ENCODE results near the gene AGPAT3.

DNA sequence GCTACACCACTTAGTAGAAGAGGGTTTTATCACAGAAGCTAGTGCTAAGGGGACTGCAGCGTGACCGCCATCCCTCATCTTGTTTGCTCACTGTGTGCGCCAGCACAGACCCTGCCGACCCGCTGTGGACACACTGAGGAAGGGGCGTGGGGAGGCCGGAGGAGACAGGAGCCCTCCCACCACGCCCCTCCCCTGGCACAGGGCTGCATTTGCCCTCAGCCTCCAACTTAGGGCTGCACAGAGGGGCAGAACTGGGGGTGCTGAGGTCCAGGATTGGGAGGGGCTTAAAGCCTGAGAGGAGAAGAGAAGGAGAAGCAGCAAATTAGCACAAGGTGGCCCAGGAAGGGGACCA is 38.4 kb upstream of the AGPAT3 start:
- TF ChIP-seq, protein P1, sequence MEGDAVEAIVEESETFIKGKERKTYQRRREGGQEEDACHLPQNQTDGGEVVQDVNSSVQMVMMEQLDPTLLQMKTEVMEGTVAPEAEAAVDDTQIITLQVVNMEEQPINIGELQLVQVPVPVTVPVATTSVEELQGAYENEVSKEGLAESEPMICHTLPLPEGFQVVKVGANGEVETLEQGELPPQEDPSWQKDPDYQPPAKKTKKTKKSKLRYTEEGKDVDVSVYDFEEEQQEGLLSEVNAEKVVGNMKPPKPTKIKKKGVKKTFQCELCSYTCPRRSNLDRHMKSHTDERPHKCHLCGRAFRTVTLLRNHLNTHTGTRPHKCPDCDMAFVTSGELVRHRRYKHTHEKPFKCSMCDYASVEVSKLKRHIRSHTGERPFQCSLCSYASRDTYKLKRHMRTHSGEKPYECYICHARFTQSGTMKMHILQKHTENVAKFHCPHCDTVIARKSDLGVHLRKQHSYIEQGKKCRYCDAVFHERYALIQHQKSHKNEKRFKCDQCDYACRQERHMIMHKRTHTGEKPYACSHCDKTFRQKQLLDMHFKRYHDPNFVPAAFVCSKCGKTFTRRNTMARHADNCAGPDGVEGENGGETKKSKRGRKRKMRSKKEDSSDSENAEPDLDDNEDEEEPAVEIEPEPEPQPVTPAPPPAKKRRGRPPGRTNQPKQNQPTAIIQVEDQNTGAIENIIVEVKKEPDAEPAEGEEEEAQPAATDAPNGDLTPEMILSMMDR (IDR thresholded peaks at IDR 0.05): no peak
- TF ChIP-seq ZFX (IDR thresholded peaks at IDR 0.05; ENCODE audit: borderline replicate concordance): no peak
